SK-N-SH treated with all-trans-retinoic acid at 6 μM for 48 hours (cell line): ENCODE measurements around the gene FAM3D.

Source experiments
- ATAC-seq: fragments of 200-7000 bp; cut with Tn5 transposase; 3 replicates; pipeline ENCODE4 v1.9.1; 2020; ENCODE audit warnings: mild to moderate bottlenecking, moderate library complexity
- ARNTL ChIP-seq: fragments of 450-650 bp; formaldehyde crosslinking; IDR thresholded peaks from 2 replicates; pipeline ENCODE4 v1.5.0; 2020; ENCODE audit warnings: low read depth, mild to moderate bottlenecking, moderate library complexity, borderline replicate concordance
- BACH2 ChIP-seq: fragments of 250-450 bp; sonication (Bioruptor Pico); IDR thresholded peaks from 2 replicates; pipeline ENCODE4 v1.9.0; 2021; ENCODE audit warnings: mild to moderate bottlenecking, borderline replicate concordance
- CSDC2 ChIP-seq: fragments of 250-450 bp; sonication (Bioruptor Pico); IDR thresholded peaks from 2 replicates; pipeline ENCODE4 v1.5.0; 2020; ENCODE audit warnings: mild to moderate bottlenecking, moderate library complexity
- ESRRG ChIP-seq: fragments of 250-450 bp; sonication (Bioruptor Pico); IDR thresholded peaks from 2 replicates; pipeline ENCODE4 v1.6.1; 2021; ENCODE audit warnings: mild to moderate bottlenecking
- GLIS3 ChIP-seq: fragments of 250-450 bp; sonication (Bioruptor Pico); IDR thresholded peaks from 2 replicates; pipeline ENCODE4 v1.5.0; 2020; ENCODE audit warnings: mild to moderate bottlenecking, moderate library complexity
- ISL1 ChIP-seq: fragments of 250-450 bp; sonication (Bioruptor Pico); IDR thresholded peaks from 2 replicates; pipeline ENCODE4 v2.1.2; 2022; ENCODE audit warnings: mild to moderate bottlenecking, moderate library complexity
- OSR1 ChIP-seq: fragments of 250-450 bp; sonication (Bioruptor Pico); IDR thresholded peaks from 2 replicates; pipeline ENCODE4 v1.8.0; 2022; ENCODE audit warnings: moderate library complexity, mild to moderate bottlenecking, inconsistent platforms
- POU6F1 ChIP-seq: fragments of 250-450 bp; sonication (Bioruptor Pico); IDR thresholded peaks from 2 replicates; pipeline ENCODE4 v1.8.0; 2021; ENCODE audit warnings: low read depth, mild to moderate bottlenecking, moderate library complexity, borderline replicate concordance
- PPARA ChIP-seq: fragments of 250-450 bp; sonication (Bioruptor Pico); IDR thresholded peaks from 2 replicates; pipeline ENCODE4 v1.5.0; 2020; ENCODE audit warnings: mild to moderate bottlenecking, borderline replicate concordance
- RARB ChIP-seq: fragments of 250-450 bp; sonication (Bioruptor Pico); IDR thresholded peaks from 2 replicates; pipeline ENCODE4 v1.8.0; 2021; ENCODE audit warnings: mild to moderate bottlenecking, moderate library complexity
- TCF4 ChIP-seq: fragments of 250-450 bp; sonication (Bioruptor Pico); IDR thresholded peaks from 2 replicates; pipeline ENCODE4 v1.8.0; 2021; ENCODE audit warnings: mild to moderate bottlenecking, moderate library complexity, borderline replicate concordance
- TOX ChIP-seq: fragments of 250-450 bp; sonication (Bioruptor Pico); IDR thresholded peaks from 2 replicates; pipeline ENCODE4 v1.8.0; 2021; ENCODE audit warnings: mild to moderate bottlenecking, moderate library complexity, borderline replicate concordance
- ZC3H10 ChIP-seq: fragments of 250-450 bp; sonication (Bioruptor Pico); IDR thresholded peaks from 2 replicates; pipeline ENCODE4 v1.5.1; 2021; ENCODE audit warnings: mild to moderate bottlenecking, moderate library complexity
- ZFP3 ChIP-seq: fragments of 250-450 bp; sonication (Bioruptor Pico); IDR thresholded peaks from 2 replicates; pipeline ENCODE4 v1.5.0; 2020; ENCODE audit warnings: mild to moderate bottlenecking, moderate library complexity
- ZFP30 ChIP-seq: fragments of 450-650 bp; formaldehyde crosslinking; IDR thresholded peaks from 2 replicates; pipeline ENCODE4 v1.5.0; 2022; ENCODE audit warnings: mild to moderate bottlenecking, moderate library complexity
- ZNF565 ChIP-seq: fragments of 450-650 bp; formaldehyde crosslinking; conservative IDR thresholded peaks from 2 replicates; pipeline ENCODE4 v1.5.0; 2020; ENCODE audit warnings: low read depth, mild to moderate bottlenecking, moderate library complexity
- ZNF8 ChIP-seq: fragments of 450-650 bp; formaldehyde crosslinking; IDR thresholded peaks from 2 replicates; pipeline ENCODE4 v1.5.0; 2020; ENCODE audit warnings: mild to moderate bottlenecking, moderate library complexity
- TF ChIP-seq, protein P1 (sequence below): fragments of 250-450 bp; sonication (Bioruptor Pico); IDR thresholded peaks from 2 replicates; pipeline ENCODE4 v1.5.1; 2020; ENCODE audit warnings: low read depth, mild to moderate bottlenecking, moderate library complexity
- TF ChIP-seq, protein P2 (sequence below): fragments of 250-450 bp; sonication (Bioruptor Pico); IDR thresholded peaks from 2 replicates; pipeline ENCODE4 v1.8.0; 2020; ENCODE audit warnings: mild to moderate bottlenecking, moderate library complexity, borderline replicate concordance
- TF ChIP-seq, protein P3 (sequence below): fragments of 250-450 bp; sonication (Bioruptor Pico); IDR thresholded peaks from 2 replicates; pipeline ENCODE4 v1.5.1; 2021; ENCODE audit warnings: mild to moderate bottlenecking, moderate library complexity

Gene FAM3D

GRCh38 chr3:58656631-58657030, 9.9 kb downstream of the FAM3D start:
- no peak for ATAC-seq

DNA sequence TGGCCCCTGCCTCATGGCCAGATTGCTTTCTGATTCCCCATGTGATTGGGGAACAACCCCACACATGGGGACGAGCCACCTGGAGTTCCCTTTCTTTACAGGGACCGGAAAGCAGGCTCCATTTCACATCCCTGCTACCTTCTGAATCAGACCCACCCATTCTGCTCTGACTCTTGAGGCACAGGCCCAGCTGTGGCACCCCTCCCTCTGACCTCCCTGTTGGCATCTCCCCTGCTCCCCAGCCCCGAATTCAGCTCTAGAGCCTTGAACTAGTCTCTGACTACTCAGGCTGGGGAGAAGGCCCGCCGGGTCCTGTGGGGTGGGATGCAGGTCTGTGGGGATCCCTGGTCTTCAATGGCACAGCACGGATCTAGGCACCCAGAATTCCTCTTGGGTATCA, 12.1 kb downstream of the FAM3D start:
- TF ChIP-seq ZC3H10 (CRISPR knock-in tag) (no peak), TOX (CRISPR knock-in tag) (no peak), POU6F1 (CRISPR knock-in tag) (no peak), ESRRG (CRISPR knock-in tag) (no peak), OSR1 (no peak), CSDC2 (no peak), RARB (CRISPR knock-in tag) (no peak), ZFP3 (CRISPR knock-in tag) (no peak), TCF4 (CRISPR knock-in tag) (no peak), ZFP30 (CRISPR knock-in tag) (no peak), PPARA (CRISPR knock-in tag) (no peak), ARNTL (CRISPR knock-in tag) (no peak), ISL1 (CRISPR knock-in tag) (no peak), ZNF565 (CRISPR knock-in tag) (no peak), BACH2 (no peak), ZNF8 (CRISPR knock-in tag) (no peak)
- TF ChIP-seq, protein P1, sequence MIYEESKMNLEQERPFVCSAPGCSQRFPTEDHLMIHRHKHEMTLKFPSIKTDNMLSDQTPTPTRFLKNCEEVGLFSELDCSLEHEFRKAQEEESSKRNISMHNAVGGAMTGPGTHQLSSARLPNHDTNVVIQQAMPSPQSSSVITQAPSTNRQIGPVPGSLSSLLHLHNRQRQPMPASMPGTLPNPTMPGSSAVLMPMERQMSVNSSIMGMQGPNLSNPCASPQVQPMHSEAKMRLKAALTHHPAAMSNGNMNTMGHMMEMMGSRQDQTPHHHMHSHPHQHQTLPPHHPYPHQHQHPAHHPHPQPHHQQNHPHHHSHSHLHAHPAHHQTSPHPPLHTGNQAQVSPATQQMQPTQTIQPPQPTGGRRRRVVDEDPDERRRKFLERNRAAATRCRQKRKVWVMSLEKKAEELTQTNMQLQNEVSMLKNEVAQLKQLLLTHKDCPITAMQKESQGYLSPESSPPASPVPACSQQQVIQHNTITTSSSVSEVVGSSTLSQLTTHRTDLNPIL (CRISPR knock-in tag), result no peak
- TF ChIP-seq, protein P2, sequence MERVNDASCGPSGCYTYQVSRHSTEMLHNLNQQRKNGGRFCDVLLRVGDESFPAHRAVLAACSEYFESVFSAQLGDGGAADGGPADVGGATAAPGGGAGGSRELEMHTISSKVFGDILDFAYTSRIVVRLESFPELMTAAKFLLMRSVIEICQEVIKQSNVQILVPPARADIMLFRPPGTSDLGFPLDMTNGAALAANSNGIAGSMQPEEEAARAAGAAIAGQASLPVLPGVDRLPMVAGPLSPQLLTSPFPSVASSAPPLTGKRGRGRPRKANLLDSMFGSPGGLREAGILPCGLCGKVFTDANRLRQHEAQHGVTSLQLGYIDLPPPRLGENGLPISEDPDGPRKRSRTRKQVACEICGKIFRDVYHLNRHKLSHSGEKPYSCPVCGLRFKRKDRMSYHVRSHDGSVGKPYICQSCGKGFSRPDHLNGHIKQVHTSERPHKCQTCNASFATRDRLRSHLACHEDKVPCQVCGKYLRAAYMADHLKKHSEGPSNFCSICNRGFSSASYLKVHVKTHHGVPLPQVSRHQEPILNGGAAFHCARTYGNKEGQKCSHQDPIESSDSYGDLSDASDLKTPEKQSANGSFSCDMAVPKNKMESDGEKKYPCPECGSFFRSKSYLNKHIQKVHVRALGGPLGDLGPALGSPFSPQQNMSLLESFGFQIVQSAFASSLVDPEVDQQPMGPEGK (CRISPR knock-in tag), result no peak
- ATAC-seq, result no peak

More at GRCh38 chr3:58656631-58657030, 9.9 kb downstream of the FAM3D start:
- TF ChIP-seq ZNF565 (CRISPR knock-in tag), result no peak
- TF ChIP-seq CSDC2, result no peak
- TF ChIP-seq ZFP30 (CRISPR knock-in tag), result no peak
- TF ChIP-seq TOX (CRISPR knock-in tag), result no peak

- no peak for ATAC-seq
- TF ChIP-seq PPARA (CRISPR knock-in tag) (no peak), ZFP30 (CRISPR knock-in tag) (no peak), ZNF8 (CRISPR knock-in tag) (no peak), TOX (CRISPR knock-in tag) (no peak), ESRRG (CRISPR knock-in tag) (no peak), ZNF565 (CRISPR knock-in tag) (no peak), ZC3H10 (CRISPR knock-in tag) (no peak), GLIS3 (CRISPR knock-in tag) (no peak), OSR1 (no peak), CSDC2 (no peak)
- TF ChIP-seq, protein P1 (CRISPR knock-in tag), result no peak
- TF ChIP-seq, protein P3, sequence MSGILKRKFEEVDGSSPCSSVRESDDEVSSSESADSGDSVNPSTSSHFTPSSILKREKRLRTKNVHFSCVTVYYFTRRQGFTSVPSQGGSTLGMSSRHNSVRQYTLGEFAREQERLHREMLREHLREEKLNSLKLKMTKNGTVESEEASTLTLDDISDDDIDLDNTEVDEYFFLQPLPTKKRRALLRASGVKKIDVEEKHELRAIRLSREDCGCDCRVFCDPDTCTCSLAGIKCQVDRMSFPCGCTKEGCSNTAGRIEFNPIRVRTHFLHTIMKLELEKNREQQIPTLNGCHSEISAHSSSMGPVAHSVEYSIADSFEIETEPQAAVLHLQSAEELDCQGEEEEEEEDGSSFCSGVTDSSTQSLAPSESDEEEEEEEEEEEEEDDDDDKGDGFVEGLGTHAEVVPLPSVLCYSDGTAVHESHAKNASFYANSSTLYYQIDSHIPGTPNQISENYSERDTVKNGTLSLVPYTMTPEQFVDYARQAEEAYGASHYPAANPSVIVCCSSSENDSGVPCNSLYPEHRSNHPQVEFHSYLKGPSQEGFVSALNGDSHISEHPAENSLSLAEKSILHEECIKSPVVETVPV, result no peak
Observed at GRCh38 chr3:58652624-58653023, 13.9 kb downstream of the FAM3D start.

DNA sequence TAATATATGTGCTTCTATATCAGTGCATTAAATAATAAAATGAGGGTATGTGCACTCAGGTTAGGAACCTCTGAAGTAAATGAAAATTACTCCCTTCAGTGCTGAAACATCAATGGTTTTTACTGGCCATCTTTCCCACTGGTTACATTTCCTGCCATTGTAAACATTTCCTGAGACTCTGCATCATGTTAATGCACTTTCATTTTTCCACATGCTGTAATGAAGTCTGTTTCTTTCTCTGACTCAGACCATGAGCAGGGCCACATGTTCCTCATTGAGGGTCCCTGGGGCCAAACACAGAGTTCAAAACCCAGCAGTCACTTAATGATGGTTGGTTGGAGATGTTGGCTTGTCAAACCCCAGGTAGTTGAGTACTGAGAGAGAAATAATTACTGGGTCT, 15.3 kb downstream of the FAM3D start:
- TF ChIP-seq CSDC2 (no peak), PPARA (CRISPR knock-in tag) (no peak), ISL1 (CRISPR knock-in tag) (no peak)
- ATAC-seq, result no peak
